NK-92 treated with Interleukin-12 subunit alpha and Interleukin-12 subunit beta, amount 100 ng/mL, for 24 hours (cell line): ENCODE data around the gene TTC29.
"Not testable (repeated sequence)": the region's sequence is repeated elsewhere in the genome, so short reads cannot be mapped to it uniquely, and the experiment has no call there.

Source experiments
- DNase-seq: peaks from one replicate; lab custom pipeline; 2025; lab: John Stamatoyannopoulos, UW

TTC29 gene

DNA sequence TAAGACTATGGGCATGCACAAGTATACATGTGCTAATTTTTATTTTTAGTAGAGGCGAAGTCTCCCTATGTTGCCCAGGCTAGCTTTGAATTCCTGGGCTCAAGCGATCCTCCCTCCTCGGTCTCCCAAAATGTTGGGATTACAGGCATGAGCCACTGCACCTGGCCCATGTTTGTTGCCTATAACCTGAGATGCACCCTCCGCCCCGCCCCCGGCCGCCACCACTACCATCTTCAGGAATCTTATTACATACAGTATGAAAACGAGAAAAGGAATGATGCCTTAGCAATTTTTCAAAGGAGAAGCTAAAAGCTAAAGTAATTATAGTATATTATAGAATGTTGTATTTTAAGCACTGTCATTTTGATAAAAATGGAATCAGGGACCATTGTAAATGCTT, 245.8 kb downstream of the TTC29 start:
- DNase-seq, result no peak

DNA sequence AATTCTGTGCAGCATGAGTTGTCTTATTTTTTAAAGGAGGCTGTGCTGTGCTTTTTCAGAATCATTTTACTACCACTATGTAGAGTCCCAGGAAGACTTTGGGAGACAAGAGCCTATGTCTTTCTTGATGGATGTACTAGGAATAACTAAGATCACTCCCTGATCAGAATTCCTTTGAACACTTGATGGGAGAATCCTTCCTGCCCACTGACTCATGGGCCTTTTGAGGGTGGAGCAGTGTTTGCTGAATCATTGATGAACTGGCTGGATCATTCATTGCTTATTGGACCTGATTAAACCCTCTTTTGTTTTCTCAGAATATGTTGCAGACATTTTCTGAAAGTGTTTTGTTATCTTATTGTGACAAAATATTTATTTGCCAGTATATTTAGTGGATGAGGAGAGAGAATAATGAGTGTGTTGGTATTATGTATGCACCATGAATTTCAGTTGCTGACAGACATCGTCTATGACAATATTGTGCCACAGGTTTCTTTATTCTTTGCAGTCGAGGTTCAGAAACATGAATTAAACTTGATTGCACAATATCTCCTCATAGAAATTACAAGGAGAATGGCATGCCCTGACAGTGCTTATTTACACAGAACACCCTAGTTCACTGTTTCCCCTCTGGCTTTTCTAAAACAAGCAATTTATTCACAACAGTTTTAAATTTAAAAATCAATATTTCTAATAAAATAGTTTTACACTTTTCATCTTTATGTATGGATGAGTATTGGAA, 270.7 kb downstream of the TTC29 start:
- no peak for DNase-seq

DNA sequence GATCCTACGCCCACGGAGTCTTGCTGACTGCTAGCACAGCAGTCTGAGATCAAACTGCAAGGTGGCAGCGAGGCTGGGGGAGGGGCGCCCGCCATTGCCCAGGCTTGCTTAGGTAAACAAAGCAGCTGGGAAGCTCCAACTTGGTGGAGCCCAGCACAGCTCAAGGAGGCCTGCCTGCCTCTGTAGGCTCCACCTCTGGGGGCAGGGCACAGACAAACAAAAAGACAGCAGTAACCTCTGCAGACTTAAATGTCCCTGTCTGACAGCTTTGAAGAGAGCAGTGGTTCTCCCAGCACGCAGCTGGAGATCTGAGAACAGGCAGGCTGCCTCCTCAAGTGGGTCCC, 281.7 kb downstream of the TTC29 start:
- not testable (repeated sequence) for DNase-seq

DNA sequence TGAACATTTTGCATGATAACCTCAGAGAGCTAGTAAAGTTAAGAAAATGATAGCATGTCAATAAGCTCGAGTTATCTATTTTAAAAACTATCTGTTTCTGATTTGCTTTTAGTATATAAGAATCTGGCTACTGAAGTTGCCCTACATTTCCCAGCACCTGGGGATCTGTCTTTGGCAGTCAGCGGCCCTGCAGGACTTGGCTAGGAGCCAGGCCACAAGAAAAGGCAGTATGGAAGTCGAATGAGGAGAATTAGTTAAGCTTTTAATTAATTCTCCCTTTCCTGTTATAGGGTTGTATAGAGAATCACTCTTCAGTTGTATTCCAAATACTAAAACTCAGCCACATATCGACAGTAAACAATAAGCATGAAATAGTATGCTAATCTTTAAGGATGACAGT, 284.3 kb downstream of the TTC29 start:
- no peak for DNase-seq
